Measurements from ENCODE around the gene DBP. TPM values are rescaled to one million over a fixed set of nuclear protein-coding genes. Genes with fewer than 3 reads are reported as not detected.

Gene DBP
- total RNA-seq, 1 experiment from 2014 or later, result 12.6 TPM

GRCh38 chr19:48624791-48625723, 12.1 kb downstream of the DBP start:
- Histone ChIP-seq H3K79me2 (ENCODE audit: insufficient read depth, low read length) (peaks cover 4% of the 10 kb centered on the region; the same call in 1 of the 2 replicates), H2BK5ac (ENCODE audit: insufficient read length, low read length) (no peak overlapping the region), H3K23ac (ENCODE audit: insufficient read length, low read depth, low read length) (no peak overlapping the region), H4K20me1 (ENCODE audit: control insufficient read depth, insufficient read depth, insufficient read length) (no peaks in the 10 kb centered on the region), H2AK5ac (ENCODE audit: insufficient read length, low read length) (no peak overlapping the region), H3K27ac (ENCODE audit: insufficient read length, low read depth, low read length) (no peak overlapping the region), H3K4me1 (ENCODE audit: insufficient read depth, low read length) (peaks cover 3% of the 10 kb centered on the region; the same call in 1 of the 2 replicates), H4K8ac (replicated peaks; ENCODE audit: insufficient read length, low read depth, low read length) (no peak overlapping the region), H4K5ac (ENCODE audit: insufficient read length, low read depth, low read length) (no peak overlapping the region), H3K56ac (ENCODE audit: insufficient read length, low read depth, low read length) (no peak overlapping the region), H3K14ac (ENCODE audit: insufficient read depth, low read length) (no peak overlapping the region), H3K4ac (ENCODE audit: low read depth, low read length) (no peak overlapping the region), H2BK12ac (ENCODE audit: insufficient read length, low read depth, low read length) (no peak overlapping the region), H3K18ac (ENCODE audit: insufficient read length, low read depth, low read length) (no peak overlapping the region), H2BK20ac (ENCODE audit: low read depth, low read length, poor library complexity, severe bottlenecking) (no peak overlapping the region), H3K79me1 (ENCODE audit: insufficient read depth, low read depth, low read length, poor library complexity, severe bottlenecking) (no peaks in the 10 kb centered on the region), H2AFZ (ENCODE audit: low read length) (no peak overlapping the region), H3K27me3 (ENCODE audit: insufficient read depth, low read length) (no peaks in the 10 kb centered on the region), H3K4me2 (ENCODE audit: insufficient read depth, insufficient read length, low read length) (peak overlapping the region; percentile 61), H2BK120ac (ENCODE audit: low read depth, low read length, poor library complexity, severe bottlenecking) (no peak overlapping the region), H4K91ac (ENCODE audit: insufficient read length, low read depth, low read length) (no peak overlapping the region), H3T11ph (ENCODE audit: low read length) (no peak overlapping the region), H3K9ac (ENCODE audit: extremely low read depth, insufficient read length, low read length) (peak overlapping the region; percentile 48), H3K23me2 (ENCODE audit: insufficient read length, low read depth, low read length, poor library complexity, severe bottlenecking) (peaks cover 8% of the 10 kb centered on the region), H3K9me3 (ENCODE audit: control insufficient read depth, low read depth, low read length) (no peaks in the 10 kb centered on the region), H2BK15ac (ENCODE audit: low read depth, low read length) (no peak overlapping the region)
- no peak for TF ChIP-seq CTCF (conservative IDR thresholded peaks at IDR 0.05)
- Mint-ChIP-seq H3K4me1 (peaks cover 25 to 30% of the 10 kb centered on the region in 2 experiments), H3K36me3 (ENCODE audit: insufficient read depth in 1 of 3, low read depth in 3 of 3) (peaks cover 6 to 26% (median 24%) of the 10 kb centered on the region in 3 experiments; a peak in 6 of 7 replicates), H3K27me3 (ENCODE audit: low read depth) (no peaks in the 10 kb centered on the region), H3K27ac (peak overlapping the region; percentile 91 to 98 (median 97); a peak in 5 of 7 replicates), H3K4me3 (peak overlapping the region; percentile 86 to 88), H3K9me3 (no peaks in the 10 kb centered on the region; a peak in 1 of 5 replicates)
- WGBS (ENCODE audit: extremely low coverage, insufficient read length, low lambda C conversion rate), result no CpG with 5 or more reads among the region's 24 CpGs
- no peak for DNase-seq
